ENCODE data around the gene TRAF7.

TRAF7 gene

DNA sequence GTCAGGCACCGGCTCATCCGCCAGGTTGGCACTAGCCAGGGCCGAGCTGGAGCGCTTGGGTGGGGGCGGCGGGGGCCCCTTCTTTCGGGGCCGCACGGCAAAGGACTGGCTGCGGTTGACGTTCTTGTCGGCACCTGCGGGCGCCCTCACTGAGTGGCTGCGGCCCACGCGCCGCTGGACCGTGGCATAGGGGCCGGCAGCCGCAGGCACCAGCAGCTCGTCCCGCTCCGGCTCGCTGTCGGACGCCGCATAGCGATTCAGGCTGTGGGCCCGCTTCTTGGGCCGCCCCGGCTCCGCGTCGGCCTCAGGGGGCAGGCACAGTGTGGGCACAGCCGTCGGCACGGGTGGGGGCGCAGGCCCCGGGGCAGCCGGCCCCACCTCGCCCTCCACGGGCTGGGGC is 24.9 kb downstream of the TRAF7 start:
- H4K20me1 ChIP-seq (ENCODE audit: low read depth, low read length): no peaks in the 10 kb centered on the region; the same call in 1 of the 2 replicates
- H3K4me2 ChIP-seq (ENCODE audit: low read depth, low read length, poor library complexity, severe bottlenecking): no peak overlapping the region
- no peak overlapping the region for H3K9ac ChIP-seq (ENCODE audit: low read length)
- no peaks in the 10 kb centered on the region for H3K79me2 ChIP-seq (ENCODE audit: insufficient read depth, low read length)
- H3F3A ChIP-seq (ENCODE audit: insufficient read depth): no peaks in the 10 kb centered on the region
- no peaks in the 10 kb centered on the region for H3K9me3 ChIP-seq (ENCODE audit: insufficient read depth, low read length)
- TF ChIP-seq EZH2phosphoT487 (conservative IDR thresholded peaks at IDR 0.05; ENCODE audit: low read length): no peak
- TF ChIP-seq CTCF (IDR thresholded peaks at IDR 0.05; ENCODE audit: insufficient read depth, low read length, poor library complexity, severe bottlenecking): no peak
- H3K36me3 ChIP-seq (ENCODE audit: low read length): no peaks in the 10 kb centered on the region
- no peak overlapping the region for H3K27ac ChIP-seq (ENCODE audit: low read depth, low read length)
- H3K27me3 ChIP-seq (ENCODE audit: low read length): no peaks in the 10 kb centered on the region
- no peaks in the 10 kb centered on the region for H3K9me2 ChIP-seq (replicated peaks; ENCODE audit: insufficient read depth, low read length)
- no peak overlapping the region for H2AFZ ChIP-seq (ENCODE audit: low read depth, low read length, severe bottlenecking)
- H3K4me3 ChIP-seq (ENCODE audit: insufficient read depth, low read length, poor library complexity, severe bottlenecking): no peak overlapping the region

GRCh38 chr16:2180962-2181923 is 25.7 kb downstream of the TRAF7 start:
- TF ChIP-seq EZH2phosphoT487 (conservative IDR thresholded peaks at IDR 0.05; ENCODE audit: low read length): no peak
- no peak for TF ChIP-seq CTCF (IDR thresholded peaks at IDR 0.05; ENCODE audit: insufficient read depth, low read length, poor library complexity, severe bottlenecking)
- Histone ChIP-seq H3K9ac (ENCODE audit: low read length) (no peak overlapping the region), H3K9me2 (replicated peaks; ENCODE audit: insufficient read depth, low read length) (no peaks in the 10 kb centered on the region), H3K36me3 (ENCODE audit: low read length) (no peaks in the 10 kb centered on the region), H2AFZ (ENCODE audit: low read depth, low read length, severe bottlenecking) (no peak overlapping the region), H3K9me3 (ENCODE audit: insufficient read depth, low read length) (no peaks in the 10 kb centered on the region), H3K27ac (ENCODE audit: low read depth, low read length) (no peak overlapping the region), H3F3A (ENCODE audit: insufficient read depth) (no peaks in the 10 kb centered on the region), H3K4me2 (ENCODE audit: low read depth, low read length, poor library complexity, severe bottlenecking) (no peak overlapping the region), H4K20me1 (ENCODE audit: low read depth, low read length) (no peaks in the 10 kb centered on the region; the same call in 1 of the 2 replicates), H3K79me2 (ENCODE audit: insufficient read depth, low read length) (no peaks in the 10 kb centered on the region), H3K4me3 (ENCODE audit: insufficient read depth, low read length, poor library complexity, severe bottlenecking) (no peak overlapping the region), H3K27me3 (ENCODE audit: low read length) (no peaks in the 10 kb centered on the region)

DNA sequence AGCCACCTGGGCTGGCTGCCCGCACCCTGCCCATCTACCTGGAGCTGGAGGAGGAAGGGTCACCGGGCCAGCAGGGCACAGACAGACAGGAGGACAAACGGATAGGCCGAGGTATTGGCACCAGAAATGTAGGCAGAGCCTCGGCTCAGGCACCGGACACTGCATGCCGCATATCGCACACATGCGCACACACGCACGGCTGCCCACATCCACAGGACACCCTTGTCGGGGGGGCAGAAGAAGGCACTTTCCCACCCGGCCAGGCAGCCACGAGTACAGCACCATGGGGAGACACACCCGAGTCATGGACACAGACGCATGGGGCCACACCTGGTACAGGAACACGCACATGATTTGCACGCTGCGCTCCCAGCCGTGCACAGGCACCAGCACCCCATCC is 26.4 kb downstream of the TRAF7 start:
- Histone ChIP-seq H3K4me2 (ENCODE audit: low read depth, low read length, poor library complexity, severe bottlenecking) (no peak overlapping the region), H4K20me1 (ENCODE audit: low read depth, low read length) (no peaks in the 10 kb centered on the region; the same call in 1 of the 2 replicates), H3K79me2 (ENCODE audit: insufficient read depth, low read length) (no peaks in the 10 kb centered on the region), H3K9me3 (ENCODE audit: insufficient read depth, low read length) (no peaks in the 10 kb centered on the region), H3K36me3 (ENCODE audit: low read length) (no peaks in the 10 kb centered on the region), H3K4me3 (ENCODE audit: insufficient read depth, low read length, poor library complexity, severe bottlenecking) (no peak overlapping the region), H3K9me2 (replicated peaks; ENCODE audit: insufficient read depth, low read length) (no peaks in the 10 kb centered on the region), H2AFZ (ENCODE audit: low read depth, low read length, severe bottlenecking) (no peak overlapping the region), H3K27ac (ENCODE audit: low read depth, low read length) (no peak overlapping the region), H3K9ac (ENCODE audit: low read length) (no peak overlapping the region), H3F3A (ENCODE audit: insufficient read depth) (no peaks in the 10 kb centered on the region), H3K27me3 (ENCODE audit: low read length) (no peaks in the 10 kb centered on the region)
- no peak for TF ChIP-seq EZH2phosphoT487 (conservative IDR thresholded peaks at IDR 0.05; ENCODE audit: low read length)
- no peak for TF ChIP-seq CTCF (IDR thresholded peaks at IDR 0.05; ENCODE audit: insufficient read depth, low read length, poor library complexity, severe bottlenecking)
